HG02970 (cell line): ENCODE results near the gene TRIM28.

Source experiments
- ATAC-seq: cut with Tn5 transposase; IDR thresholded peaks from one replicate; pipeline ENCODE4 v1.9.1; 2021; ENCODE audit warnings: mild to moderate bottlenecking, moderate library complexity, moderate number of reproducible peaks; ENCODE audit not compliant: unreplicated experiment, low FRiP score

TRIM28 gene

GRCh38 chr19:58547323-58548312 lies 3.8 kb downstream of the TRIM28 start:
- no peak for ATAC-seq

GRCh38 chr19:58548859-58549663 lies 5.2 kb downstream of the TRIM28 start:
- no peak for ATAC-seq

- ATAC-seq = no peak
Observed at GRCh38 chr19:58549664-58550361, 5.9 kb downstream of the TRIM28 start.

- no peak for ATAC-seq
Observed at GRCh38 chr19:58550362-58551122, 6.7 kb downstream of the TRIM28 start.

- ATAC-seq = no peak
Observed at GRCh38 chr19:58551123-58551497, 7.2 kb downstream of the TRIM28 start.

- no peak for ATAC-seq
Observed at GRCh38 chr19:58551577-58552471, 8.0 kb downstream of the TRIM28 start.

- ATAC-seq = no peak
Observed at GRCh38 chr19:58552655-58553054, 8.8 kb downstream of the TRIM28 start.

GRCh38 chr19:58553799-58554493 lies 10.1 kb downstream of the TRIM28 start:
- ATAC-seq = no peak

GRCh38 chr19:58554494-58555368 lies 10.9 kb downstream of the TRIM28 start, which contains the start of gene CHMP2A:
CHMP2A (minus strand) TSS chr19:58555105; CDS start chr19:58554212, 893 bp downstream.
- no peak for ATAC-seq

- no peak for ATAC-seq
Observed at GRCh38 chr19:58555369-58555885, 11.6 kb downstream of the TRIM28 start.

- no peak for ATAC-seq
Observed at GRCh38 chr19:58555920-58556621, 12.2 kb downstream of the TRIM28 start.

- no peak for ATAC-seq
Observed at GRCh38 chr19:58556622-58557220, 12.9 kb downstream of the TRIM28 start.

GRCh38 chr19:58557221-58558065 lies 13.6 kb downstream of the TRIM28 start:
- ATAC-seq = no peak

- no peak for ATAC-seq
Observed at GRCh38 chr19:58558066-58558622, 14.3 kb downstream of the TRIM28 start, which contains the start of gene UBE2M. UBE2M (minus strand) TSS chr19:58558611; CDS start chr19:58558381, 230 bp downstream.
